Measurements from ENCODE around the gene NRDE2.

The NRDE2 gene

DNA sequence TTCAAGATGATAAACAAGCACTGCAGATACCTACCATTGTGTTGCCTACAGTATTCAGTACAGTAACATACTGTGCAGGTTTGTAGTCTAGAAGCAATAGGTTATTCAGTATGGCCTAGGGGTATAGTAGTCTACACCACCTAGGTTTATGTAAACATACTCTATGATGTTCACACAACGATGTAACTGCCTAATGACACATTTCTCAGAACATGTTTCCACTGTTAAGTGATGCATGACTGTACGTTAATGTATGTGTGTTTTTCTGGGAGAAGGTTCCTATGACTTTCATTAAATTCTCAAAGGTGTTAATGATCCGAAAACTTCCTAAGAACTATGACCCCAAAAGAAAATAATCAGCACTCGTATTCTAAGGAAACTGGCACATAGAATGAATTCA lies 44.2 kb upstream of the NRDE2 start:
- H3K36me3 ChIP-seq (ENCODE audit: low read depth), result no peaks in the 10 kb centered on the region
- H3K9me3 ChIP-seq (ENCODE audit: severe bottlenecking), result no peaks in the 10 kb centered on the region
- H3K4me1 ChIP-seq (ENCODE audit: insufficient read depth, poor library complexity, severe bottlenecking), result no peaks in the 10 kb centered on the region
- no peak overlapping the region for H3K27ac ChIP-seq (ENCODE audit: poor library complexity, severe bottlenecking)
- ATAC-seq (ENCODE audit: low read depth) (peak; percentile 50; the same call in 2 of the 3 replicates), DNase-seq (ENCODE audit: low spot score) (no peak)
- TF ChIP-seq, protein P1, sequence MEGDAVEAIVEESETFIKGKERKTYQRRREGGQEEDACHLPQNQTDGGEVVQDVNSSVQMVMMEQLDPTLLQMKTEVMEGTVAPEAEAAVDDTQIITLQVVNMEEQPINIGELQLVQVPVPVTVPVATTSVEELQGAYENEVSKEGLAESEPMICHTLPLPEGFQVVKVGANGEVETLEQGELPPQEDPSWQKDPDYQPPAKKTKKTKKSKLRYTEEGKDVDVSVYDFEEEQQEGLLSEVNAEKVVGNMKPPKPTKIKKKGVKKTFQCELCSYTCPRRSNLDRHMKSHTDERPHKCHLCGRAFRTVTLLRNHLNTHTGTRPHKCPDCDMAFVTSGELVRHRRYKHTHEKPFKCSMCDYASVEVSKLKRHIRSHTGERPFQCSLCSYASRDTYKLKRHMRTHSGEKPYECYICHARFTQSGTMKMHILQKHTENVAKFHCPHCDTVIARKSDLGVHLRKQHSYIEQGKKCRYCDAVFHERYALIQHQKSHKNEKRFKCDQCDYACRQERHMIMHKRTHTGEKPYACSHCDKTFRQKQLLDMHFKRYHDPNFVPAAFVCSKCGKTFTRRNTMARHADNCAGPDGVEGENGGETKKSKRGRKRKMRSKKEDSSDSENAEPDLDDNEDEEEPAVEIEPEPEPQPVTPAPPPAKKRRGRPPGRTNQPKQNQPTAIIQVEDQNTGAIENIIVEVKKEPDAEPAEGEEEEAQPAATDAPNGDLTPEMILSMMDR (IDR thresholded peaks at IDR 0.05; ENCODE audit: poor library complexity, severe bottlenecking), result no peak
- no peaks in the 10 kb centered on the region for H3K27me3 ChIP-seq (ENCODE audit: insufficient read depth, poor library complexity, severe bottlenecking)
- no peak overlapping the region for H3K4me3 ChIP-seq (ENCODE audit: severe bottlenecking)

GRCh38 chr14:90374813-90375212 lies 43.1 kb upstream of the NRDE2 start:
- TF ChIP-seq, protein P1 (IDR thresholded peaks at IDR 0.05; ENCODE audit: poor library complexity, severe bottlenecking), result no peak
- no peak for ATAC-seq (ENCODE audit: low read depth)

GRCh38 chr14:90373887-90374286 lies 42.1 kb upstream of the NRDE2 start:
- Histone ChIP-seq H3K27me3 (ENCODE audit: insufficient read depth, poor library complexity, severe bottlenecking) (no peaks in the 10 kb centered on the region), H3K36me3 (ENCODE audit: low read depth) (no peaks in the 10 kb centered on the region), H3K4me1 (ENCODE audit: insufficient read depth, poor library complexity, severe bottlenecking) (no peaks in the 10 kb centered on the region), H3K4me3 (ENCODE audit: severe bottlenecking) (no peak overlapping the region), H3K27ac (ENCODE audit: poor library complexity, severe bottlenecking) (no peak overlapping the region), H3K9me3 (ENCODE audit: severe bottlenecking) (no peaks in the 10 kb centered on the region)
- no peak for ATAC-seq (ENCODE audit: low read depth)
- TF ChIP-seq, protein P1 (IDR thresholded peaks at IDR 0.05; ENCODE audit: poor library complexity, severe bottlenecking), result no peak
- no peak for DNase-seq (ENCODE audit: low spot score)

More at GRCh38 chr14:90374813-90375212, 43.1 kb upstream of the NRDE2 start:
- no peaks in the 10 kb centered on the region for H3K27me3 ChIP-seq (ENCODE audit: insufficient read depth, poor library complexity, severe bottlenecking)
- no peak for DNase-seq (ENCODE audit: low spot score)
- H3K4me3 ChIP-seq (ENCODE audit: severe bottlenecking), result no peak overlapping the region
- no peaks in the 10 kb centered on the region for H3K9me3 ChIP-seq (ENCODE audit: severe bottlenecking)
- H3K36me3 ChIP-seq (ENCODE audit: low read depth), result no peaks in the 10 kb centered on the region
- H3K4me1 ChIP-seq (ENCODE audit: insufficient read depth, poor library complexity, severe bottlenecking), result no peaks in the 10 kb centered on the region
- no peak overlapping the region for H3K27ac ChIP-seq (ENCODE audit: poor library complexity, severe bottlenecking)

- TF ChIP-seq, protein P1 (IDR thresholded peaks at IDR 0.05; ENCODE audit: poor library complexity, severe bottlenecking), result peak; percentile 47
- Histone ChIP-seq H3K4me1 (ENCODE audit: insufficient read depth, poor library complexity, severe bottlenecking) (no peaks in the 10 kb centered on the region), H3K4me3 (ENCODE audit: severe bottlenecking) (no peak overlapping the region), H3K9me3 (ENCODE audit: severe bottlenecking) (no peaks in the 10 kb centered on the region), H3K27me3 (ENCODE audit: insufficient read depth, poor library complexity, severe bottlenecking) (no peaks in the 10 kb centered on the region), H3K27ac (ENCODE audit: poor library complexity, severe bottlenecking) (no peak overlapping the region), H3K36me3 (ENCODE audit: low read depth) (no peaks in the 10 kb centered on the region)
- ATAC-seq (ENCODE audit: low read depth) (peak; percentile 75), DNase-seq (ENCODE audit: low spot score) (no peak)
These were observed 37.4 kb upstream of the NRDE2 start for GRCh38 chr14:90368946-90369721.

DNA sequence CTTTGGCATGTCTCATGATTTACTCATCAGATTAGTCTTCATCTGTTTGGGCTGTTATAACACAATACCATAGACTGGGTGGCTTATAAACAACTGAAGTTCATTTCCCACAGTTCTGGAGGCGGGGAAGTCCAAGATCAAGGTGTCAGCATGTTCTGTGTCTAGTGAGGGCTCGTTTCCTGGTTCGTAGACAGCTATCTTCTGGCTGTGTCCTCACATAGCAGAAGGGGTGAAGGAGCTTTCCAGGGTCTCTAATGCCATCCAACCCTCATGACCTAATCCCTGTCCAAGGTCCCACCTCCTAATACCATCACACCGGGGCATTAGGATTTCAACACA lies 30.8 kb upstream of the NRDE2 start:
- H3K27ac ChIP-seq (ENCODE audit: poor library complexity, severe bottlenecking), result no peak overlapping the region
- no peaks in the 10 kb centered on the region for H3K27me3 ChIP-seq (ENCODE audit: insufficient read depth, poor library complexity, severe bottlenecking)
- H3K4me3 ChIP-seq (ENCODE audit: severe bottlenecking), result no peak overlapping the region
- TF ChIP-seq, protein P1 (IDR thresholded peaks at IDR 0.05; ENCODE audit: poor library complexity, severe bottlenecking), result no peak
- no peaks in the 10 kb centered on the region for H3K9me3 ChIP-seq (ENCODE audit: severe bottlenecking)
- ATAC-seq (ENCODE audit: low read depth) (no peak), DNase-seq (ENCODE audit: low spot score) (no peak)
- no peaks in the 10 kb centered on the region for H3K4me1 ChIP-seq (ENCODE audit: insufficient read depth, poor library complexity, severe bottlenecking)
- H3K36me3 ChIP-seq (ENCODE audit: low read depth), result no peaks in the 10 kb centered on the region
